ENCODE data around the gene LMAN1.

GRCh38 chr18:59332986-59333385 lies 26.1 kb downstream of the LMAN1 start:
- TF ChIP-seq TAF1 (CRISPR knock-in tag; IDR thresholded peaks at IDR 0.05) (no peak), PPARG (CRISPR knock-in tag; conservative IDR thresholded peaks at IDR 0.05) (no peak), EP300 (IDR thresholded peaks at IDR 0.05; ENCODE audit: low read depth in 2 of 2, low read length in 2 of 2) (no peak), EP300 (CRISPR knock-in tag; IDR thresholded peaks at IDR 0.05; ENCODE audit: borderline replicate concordance) (no peak), ZC3H4 (CRISPR knock-in tag; IDR thresholded peaks at IDR 0.05; ENCODE audit: borderline replicate concordance) (no peak), CTCF (CRISPR knock-in tag; IDR thresholded peaks at IDR 0.05) (no peak)
